Ishikawa (cell line): Measurements from ENCODE around the gene ATP6V1G3.

Experiments used
- CEBPB ChIP-seq: IDR thresholded peaks from 2 replicates; pipeline ENCODE4 v1.6.1; 2012
- CREB1 ChIP-seq: IDR thresholded peaks from 2 replicates; pipeline ENCODE4 v1.6.1; 2012; ENCODE audit warnings: low read depth
- EGR1 ChIP-seq: IDR thresholded peaks from 2 replicates; pipeline ENCODE4 v1.6.1; 2012
- EP300 ChIP-seq: IDR thresholded peaks from 2 replicates; pipeline ENCODE4 v1.6.1; 2012; ENCODE audit warnings: borderline replicate concordance
- FOXM1 ChIP-seq: IDR thresholded peaks from 2 replicates; pipeline ENCODE4 v1.6.1; 2012; ENCODE audit warnings: low read depth, borderline replicate concordance
- MAX ChIP-seq: IDR thresholded peaks from 2 replicates; pipeline ENCODE4 v1.6.1; 2012
- NFIC ChIP-seq: IDR thresholded peaks from 2 replicates; pipeline ENCODE4 v1.6.1; 2012
- RAD21 ChIP-seq: IDR thresholded peaks from 2 replicates; pipeline ENCODE4 v1.6.1; 2012; ENCODE audit warnings: low read depth
- TAF1 ChIP-seq: IDR thresholded peaks from 2 replicates; pipeline ENCODE4 v1.6.1; 2012; ENCODE audit warnings: low read depth, mild to moderate bottlenecking
- TCF12 ChIP-seq: IDR thresholded peaks from 2 replicates; pipeline ENCODE4 v1.6.1; 2012; ENCODE audit warnings: low read depth
- TEAD4 ChIP-seq: IDR thresholded peaks from 2 replicates; pipeline ENCODE4 v1.6.1; 2012
- USF1 ChIP-seq: IDR thresholded peaks from 2 replicates; pipeline ENCODE4 v1.6.1; 2012
- YY1 ChIP-seq: IDR thresholded peaks from 2 replicates; pipeline ENCODE4 v1.6.1; 2012; ENCODE audit warnings: low read depth
- ZBTB7A ChIP-seq: IDR thresholded peaks from 2 replicates; pipeline ENCODE4 v1.6.1; 2012; ENCODE audit warnings: low read depth
- TF ChIP-seq, protein P1 (sequence below): IDR thresholded peaks from 2 replicates; pipeline ENCODE4 v1.6.1; 2012; ENCODE audit warnings: low read depth, mild to moderate bottlenecking

ATP6V1G3 gene

GRCh38 chr1:198538579-198539364, 1.7 kb downstream of the ATP6V1G3 start:
- TF ChIP-seq MAX = no peak
- no peak for TF ChIP-seq TAF1
- TF ChIP-seq ZBTB7A = no peak
- no peak for TF ChIP-seq NFIC
- TF ChIP-seq, protein P1, sequence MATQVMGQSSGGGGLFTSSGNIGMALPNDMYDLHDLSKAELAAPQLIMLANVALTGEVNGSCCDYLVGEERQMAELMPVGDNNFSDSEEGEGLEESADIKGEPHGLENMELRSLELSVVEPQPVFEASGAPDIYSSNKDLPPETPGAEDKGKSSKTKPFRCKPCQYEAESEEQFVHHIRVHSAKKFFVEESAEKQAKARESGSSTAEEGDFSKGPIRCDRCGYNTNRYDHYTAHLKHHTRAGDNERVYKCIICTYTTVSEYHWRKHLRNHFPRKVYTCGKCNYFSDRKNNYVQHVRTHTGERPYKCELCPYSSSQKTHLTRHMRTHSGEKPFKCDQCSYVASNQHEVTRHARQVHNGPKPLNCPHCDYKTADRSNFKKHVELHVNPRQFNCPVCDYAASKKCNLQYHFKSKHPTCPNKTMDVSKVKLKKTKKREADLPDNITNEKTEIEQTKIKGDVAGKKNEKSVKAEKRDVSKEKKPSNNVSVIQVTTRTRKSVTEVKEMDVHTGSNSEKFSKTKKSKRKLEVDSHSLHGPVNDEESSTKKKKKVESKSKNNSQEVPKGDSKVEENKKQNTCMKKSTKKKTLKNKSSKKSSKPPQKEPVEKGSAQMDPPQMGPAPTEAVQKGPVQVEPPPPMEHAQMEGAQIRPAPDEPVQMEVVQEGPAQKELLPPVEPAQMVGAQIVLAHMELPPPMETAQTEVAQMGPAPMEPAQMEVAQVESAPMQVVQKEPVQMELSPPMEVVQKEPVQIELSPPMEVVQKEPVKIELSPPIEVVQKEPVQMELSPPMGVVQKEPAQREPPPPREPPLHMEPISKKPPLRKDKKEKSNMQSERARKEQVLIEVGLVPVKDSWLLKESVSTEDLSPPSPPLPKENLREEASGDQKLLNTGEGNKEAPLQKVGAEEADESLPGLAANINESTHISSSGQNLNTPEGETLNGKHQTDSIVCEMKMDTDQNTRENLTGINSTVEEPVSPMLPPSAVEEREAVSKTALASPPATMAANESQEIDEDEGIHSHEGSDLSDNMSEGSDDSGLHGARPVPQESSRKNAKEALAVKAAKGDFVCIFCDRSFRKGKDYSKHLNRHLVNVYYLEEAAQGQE = no peak
- TF ChIP-seq EGR1 = no peak
- TF ChIP-seq EP300 = no peak
- no peak for TF ChIP-seq CREB1
- TF ChIP-seq TEAD4 = no peak
- TF ChIP-seq USF1 = no peak
- TF ChIP-seq YY1 = no peak
- TF ChIP-seq TCF12 = no peak
- no peak for TF ChIP-seq CEBPB
- TF ChIP-seq FOXM1 = no peak
- no peak for TF ChIP-seq RAD21

GRCh38 chr1:198535631-198536030, 4.8 kb downstream of the ATP6V1G3 start:
- no peak for TF ChIP-seq RAD21
- no peak for TF ChIP-seq EP300
- no peak for TF ChIP-seq TAF1
- no peak for TF ChIP-seq FOXM1
- TF ChIP-seq MAX = no peak
- no peak for TF ChIP-seq EGR1
- TF ChIP-seq CEBPB = no peak
- no peak for TF ChIP-seq ZBTB7A
- no peak for TF ChIP-seq YY1
- TF ChIP-seq NFIC = no peak
- TF ChIP-seq, protein P1 = no peak
- no peak for TF ChIP-seq CREB1
- TF ChIP-seq TEAD4 = no peak
- TF ChIP-seq TCF12 = no peak

DNA sequence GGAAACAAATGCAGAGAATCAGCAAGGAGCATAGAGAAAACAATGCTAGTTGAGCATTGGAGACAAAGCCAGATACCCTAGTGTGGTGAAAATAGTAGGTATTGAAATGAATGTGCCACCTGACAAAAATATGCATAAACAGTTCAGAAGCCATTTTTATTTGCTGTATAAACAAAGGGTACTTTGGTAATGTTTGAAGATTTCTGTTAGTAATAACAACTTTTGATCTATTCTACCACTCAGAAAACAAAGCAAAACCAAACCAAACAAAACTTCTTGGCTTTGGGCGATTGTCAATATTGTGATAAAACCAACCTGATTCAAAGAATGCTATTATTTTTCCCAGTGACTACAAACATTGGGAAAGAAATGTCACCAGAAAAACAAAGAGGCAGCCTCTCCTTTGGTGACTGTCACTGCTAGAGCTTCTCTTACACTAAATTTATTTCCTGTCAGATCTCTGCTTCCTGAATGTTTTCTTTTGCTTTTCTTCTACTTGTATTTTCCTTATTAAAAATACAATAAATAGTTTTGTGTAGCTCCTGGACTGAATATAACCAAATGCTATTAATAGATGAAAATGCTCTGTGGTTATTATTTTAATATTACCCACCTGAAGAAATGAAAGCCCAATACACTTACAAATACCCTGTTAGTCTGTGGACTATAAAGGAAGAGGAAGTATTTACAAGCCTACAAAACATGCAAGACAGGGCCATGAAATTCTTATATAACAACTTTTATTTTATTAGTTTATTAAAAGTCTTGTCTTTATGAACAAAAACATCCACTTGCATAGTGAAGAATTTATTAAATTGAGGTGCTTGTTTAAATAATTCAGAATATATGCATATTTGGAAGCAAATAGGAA, 5.7 kb downstream of the ATP6V1G3 start:
- TF ChIP-seq ZBTB7A (no peak), CEBPB (no peak), TCF12 (no peak), FOXM1 (no peak), USF1 (no peak), EGR1 (no peak), TEAD4 (no peak), RAD21 (no peak), MAX (no peak), TAF1 (no peak), CREB1 (no peak), YY1 (no peak), NFIC (no peak), EP300 (no peak)
- TF ChIP-seq, protein P1 = no peak
